RKO (cell line): ENCODE measurements around the gene USP24.
A peak's percentile ranks its signal among the peaks of the same experiment; 100 is the strongest.

Source experiments
- DNase-seq: peaks from one replicate; pipeline ENCODE4 v3.0.0-alpha.2; 2016; ENCODE audit warnings: low spot score

The USP24 gene

GRCh38 chr1:55164906-55165305 is 50.3 kb downstream of the USP24 start:
- no peak for DNase-seq

GRCh38 chr1:55159571-55159970 is 55.6 kb downstream of the USP24 start:
- no peak for DNase-seq

- DNase-seq, result no peak
These were observed 58.6 kb downstream of the USP24 start for GRCh38 chr1:55156608-55157007.

- DNase-seq, result no peak
These were observed 59.1 kb downstream of the USP24 start for GRCh38 chr1:55156093-55156492.

- DNase-seq, result peak; percentile 38
These were observed 59.6 kb downstream of the USP24 start for GRCh38 chr1:55155522-55155921.

GRCh38 chr1:55154616-55155015 is 60.5 kb downstream of the USP24 start:
- no peak for DNase-seq

- DNase-seq, result no peak
These were observed 62.1 kb downstream of the USP24 start for GRCh38 chr1:55153031-55153430.

- no peak for DNase-seq
These were observed 64.1 kb downstream of the USP24 start for GRCh38 chr1:55150880-55151588.

GRCh38 chr1:55148676-55149075 is 66.5 kb downstream of the USP24 start:
- no peak for DNase-seq

- no peak for DNase-seq
These were observed 67.6 kb downstream of the USP24 start for GRCh38 chr1:55147524-55147923.

- no peak for DNase-seq
These were observed 68.4 kb downstream of the USP24 start for GRCh38 chr1:55146781-55147180.

GRCh38 chr1:55144886-55145285 is 70.3 kb downstream of the USP24 start:
- DNase-seq, result no peak

- peak; percentile 35 for DNase-seq
These were observed 71.5 kb downstream of the USP24 start for GRCh38 chr1:55143684-55144083.

- no peak for DNase-seq
These were observed 73.8 kb downstream of the USP24 start for GRCh38 chr1:55141295-55141893.

GRCh38 chr1:55140546-55140983 is 74.6 kb downstream of the USP24 start:
- peak; percentile 90 for DNase-seq

- DNase-seq, result no peak
These were observed 75.0 kb downstream of the USP24 start for GRCh38 chr1:55140137-55140536.

- no peak for DNase-seq
These were observed 76.3 kb downstream of the USP24 start for GRCh38 chr1:55138823-55139222.

- no peak for DNase-seq
These were observed 80.9 kb downstream of the USP24 start for GRCh38 chr1:55134152-55134808.

- DNase-seq, result peak; percentile 9
These were observed 83.4 kb downstream of the USP24 start for GRCh38 chr1:55131801-55132200.

- no peak for DNase-seq
These were observed 83.9 kb downstream of the USP24 start for GRCh38 chr1:55131218-55131617.

GRCh38 chr1:55129194-55129728 is 85.9 kb downstream of the USP24 start:
- no peak for DNase-seq

GRCh38 chr1:55128418-55128995 is 86.7 kb downstream of the USP24 start:
- DNase-seq, result no peak
